Stimulated activated CD4-positive, alpha-beta T cell treated with anti-CD3 and anti-CD28 coated beads, Interleukin-15, amount 100 ng/mL, for 24 hours (primary cell): ENCODE data around the gene PRKACA.
"Not testable (repeated sequence)": the region's sequence is repeated elsewhere in the genome, so short reads cannot be mapped to it uniquely, and the experiment has no call there.

Source experiments
- DNase-seq: peaks from one replicate; pipeline ENCODE4 v3.0.0-alpha.2; 2020

The PRKACA gene

GRCh38 chr19:14042659-14043608, 74.6 kb downstream of the PRKACA start:
- DNase-seq: not testable (repeated sequence)
